Measurements from ENCODE around the gene FXYD2.

The FXYD2 gene

DNA sequence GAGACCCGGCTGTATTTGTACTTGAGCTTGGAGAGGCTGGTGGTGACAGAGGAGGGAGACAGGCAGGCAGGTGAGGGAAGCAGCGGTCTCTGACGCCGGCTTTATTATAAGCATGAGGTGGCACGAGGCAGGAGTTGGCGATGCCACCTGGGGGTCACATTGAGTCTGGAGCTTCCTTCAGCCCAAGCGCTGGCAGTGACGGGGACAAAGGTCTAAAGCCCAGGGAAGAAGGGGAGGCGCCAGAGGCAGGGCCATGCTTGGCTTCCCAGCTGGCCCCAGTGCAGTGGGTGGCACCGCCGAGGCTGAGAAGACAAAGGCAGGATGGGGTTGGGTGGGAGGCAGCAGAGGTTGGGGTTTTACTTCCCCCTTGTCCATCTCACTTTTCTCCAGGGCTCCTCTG lies 4.5 kb downstream of the FXYD2 start:
- no peak for TF ChIP-seq CTCF (IDR thresholded peaks at IDR 0.05; ENCODE audit: low read depth, low read length)
- no peak overlapping the region for H3K4me3 ChIP-seq (ENCODE audit: low read depth, low read length)

- H3K4me3 ChIP-seq (ENCODE audit: low read depth, low read length): no peak overlapping the region
These were observed 5.2 kb downstream of the FXYD2 start for GRCh38 chr11:117819096-117820040.

DNA sequence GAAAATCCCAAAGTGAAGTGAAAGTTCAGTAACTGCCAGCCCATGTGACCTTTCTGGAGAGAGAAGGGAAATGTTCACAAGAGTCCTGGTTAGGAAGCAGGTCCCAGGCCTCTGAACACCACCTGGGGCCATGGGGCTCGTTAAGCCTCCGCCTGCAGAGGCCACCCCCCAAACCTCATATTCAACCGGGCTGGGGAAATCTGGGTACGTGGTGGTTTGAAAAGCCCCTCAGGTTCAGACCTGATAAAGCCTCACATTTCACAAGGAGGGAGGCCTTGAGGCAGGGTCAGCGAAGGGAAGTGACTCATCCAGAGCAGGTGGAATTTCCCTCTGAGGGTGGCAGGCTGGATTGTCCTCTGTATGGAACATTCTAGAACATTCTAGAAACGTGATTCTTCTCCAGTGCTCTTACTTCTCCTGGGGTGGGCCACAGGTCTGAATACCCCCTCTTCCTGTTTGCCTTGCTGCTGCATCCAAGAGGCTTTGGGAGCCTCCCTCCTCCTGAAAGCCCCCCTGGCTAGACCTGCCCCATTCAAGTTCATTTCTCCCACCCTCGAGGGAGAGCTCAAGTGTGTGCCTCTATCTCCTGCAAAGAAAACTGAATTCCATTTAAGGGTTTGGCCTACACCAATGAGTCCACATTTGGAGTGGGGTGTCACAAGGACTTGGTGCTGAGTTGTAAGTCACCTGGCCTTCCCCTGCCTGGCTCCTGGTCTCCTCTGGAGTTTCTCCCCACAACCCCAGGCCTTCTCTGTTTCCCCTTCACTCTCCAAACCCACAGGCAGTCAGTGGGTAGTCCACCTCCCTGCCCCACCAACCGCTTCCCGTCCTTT lies 6.3 kb downstream of the FXYD2 start:
- TF ChIP-seq CTCF (IDR thresholded peaks at IDR 0.05; ENCODE audit: low read depth, low read length): no peak
- no peak overlapping the region for H3K4me3 ChIP-seq (ENCODE audit: low read depth, low read length)

More at GRCh38 chr11:117819096-117820040, 5.2 kb downstream of the FXYD2 start:
- peak; percentile 69 for TF ChIP-seq CTCF (IDR thresholded peaks at IDR 0.05; ENCODE audit: low read depth, low read length)

DNA sequence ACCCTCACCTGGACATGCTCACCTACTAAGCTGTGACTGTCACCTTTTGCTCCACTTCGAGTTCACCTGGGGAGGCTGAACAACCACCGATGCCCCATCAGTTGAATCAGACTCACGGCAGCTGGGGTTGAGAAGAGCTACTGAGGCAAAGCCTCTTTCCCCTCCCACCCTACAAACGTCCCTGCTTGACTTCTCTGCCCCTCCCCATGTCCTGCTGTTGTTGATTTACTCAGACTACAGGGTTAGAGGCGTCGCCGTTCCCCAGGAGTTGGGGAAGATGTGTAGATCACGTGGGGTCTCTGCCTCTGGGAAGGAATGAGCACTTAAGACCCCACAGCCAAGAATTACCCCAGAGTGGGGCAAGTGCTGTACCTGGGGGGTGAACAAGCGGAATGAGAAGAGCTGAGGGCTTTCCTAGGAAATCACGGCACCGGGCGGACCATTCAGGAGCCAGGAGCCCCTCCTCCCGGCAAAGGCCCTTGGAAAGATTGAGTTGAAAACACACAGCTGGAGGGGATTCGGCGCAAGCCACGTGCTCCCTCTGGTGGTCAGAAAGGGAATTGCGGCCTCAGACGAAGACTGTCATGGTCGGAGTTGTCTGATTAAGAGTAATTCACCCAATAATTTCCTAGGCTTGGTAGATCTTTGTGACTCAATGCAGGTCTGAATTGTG lies 7.0 kb downstream of the FXYD2 start:
- TF ChIP-seq CTCF (IDR thresholded peaks at IDR 0.05; ENCODE audit: low read depth, low read length): peak; percentile 99
- no peak overlapping the region for H3K4me3 ChIP-seq (ENCODE audit: low read depth, low read length)

- TF ChIP-seq CTCF (IDR thresholded peaks at IDR 0.05; ENCODE audit: low read depth, low read length): no peak
- no peak overlapping the region for H3K4me3 ChIP-seq (ENCODE audit: low read depth, low read length)
These were observed 7.6 kb downstream of the FXYD2 start for GRCh38 chr11:117816846-117817367.

GRCh38 chr11:117816151-117816741 lies 8.3 kb downstream of the FXYD2 start:
- no peak overlapping the region for H3K4me3 ChIP-seq (ENCODE audit: low read depth, low read length)
- no peak for TF ChIP-seq CTCF (IDR thresholded peaks at IDR 0.05; ENCODE audit: low read depth, low read length)
